K562 (cell line): Measurements from ENCODE around the gene ACOT7. TPM values are rescaled to one million over a fixed set of nuclear protein-coding genes. Genes with fewer than 3 reads are reported as not detected.
A peak's percentile ranks its signal among the peaks of the same experiment; 100 is the strongest.

ENCODE experiments used
- ATF3 ChIP-seq, 2 experiments: fragments of 450-650 bp in 1 of 2; sonication (generic) in 1 of 2; formaldehyde crosslinking in 1 of 2; IDR thresholded peaks in 1 of 2; conservative IDR thresholded peaks in 1 of 2; 2 replicates each; pipeline versions ENCODE4 v1.6.1 to v1.8.1; 2016 to 2023; ENCODE audit warnings: mild to moderate bottlenecking in 2 of 2, moderate library complexity in 2 of 2, inconsistent platforms in 1 of 2, missing genetic modification reagents in 1 of 2
- BMI1 ChIP-seq: fragments of 150-350 bp; IDR thresholded peaks from 2 replicates; pipeline ENCODE4 v1.6.1; 2014; ENCODE audit warnings: low read length
- CREB5 ChIP-seq: fragments of 250-450 bp; sonication (Bioruptor Pico); IDR thresholded peaks from 2 replicates; pipeline ENCODE4 v1.5.0; 2020; ENCODE audit warnings: mild to moderate bottlenecking
- KLF10 ChIP-seq: fragments of 250-450 bp; sonication (Bioruptor Pico); IDR thresholded peaks from 2 replicates; pipeline ENCODE4 v1.6.1; 2021; ENCODE audit warnings: matching md5 sums
- MAZ ChIP-seq, 2 experiments: fragments of 450-650 bp in 1 of 2; sonication (generic) in 1 of 2; formaldehyde crosslinking; IDR thresholded peaks in 1 of 2; conservative IDR thresholded peaks in 1 of 2; 2 replicates each; pipeline versions ENCODE4 v1.4.0 to v1.5.0; 2020; ENCODE audit warnings: mild to moderate bottlenecking in 1 of 2, missing genetic modification reagents in 1 of 2
- NFXL1 ChIP-seq: fragments of 450-650 bp; formaldehyde crosslinking; IDR thresholded peaks from 2 replicates; pipeline ENCODE4 v1.4.0; 2021; ENCODE audit warnings: mild to moderate bottlenecking
- NR2C2 ChIP-seq, 2 experiments: fragments of 200-800 bp in 1 of 2; sonication (Bioruptor generic) in 1 of 2; sonication (generic) in 1 of 2; formaldehyde crosslinking in 1 of 2; IDR thresholded peaks; 2 replicates each; pipeline versions ENCODE4 v1.6.1 to v1.8.0; 2016 to 2022; ENCODE audit warnings: mild to moderate bottlenecking in 1 of 2, missing compliant biosample characterization in 1 of 2, missing genetic modification characterization in 1 of 2, missing genetic modification reagents in 1 of 2
- RERE ChIP-seq: sonication (generic); formaldehyde crosslinking; IDR thresholded peaks from 2 replicates; pipeline ENCODE4 v1.8.0; 2023; ENCODE audit warnings: missing genetic modification reagents, mild to moderate bottlenecking, borderline replicate concordance
- SP1 ChIP-seq: sonication (generic); formaldehyde crosslinking; IDR thresholded peaks from 2 replicates; pipeline ENCODE4 v1.8.1; 2022; ENCODE audit warnings: mild to moderate bottlenecking, missing genetic modification reagents
- SRSF7 ChIP-seq: fragments of 200-400 bp; formaldehyde crosslinking; optimal IDR thresholded peaks from 2 replicates; pipeline ENCODE3; 2017; ENCODE audit warnings: mild to moderate bottlenecking, low read depth, low read length
- TCF3 ChIP-seq: sonication (generic); formaldehyde crosslinking; IDR thresholded peaks from 2 replicates; pipeline ENCODE4 v1.4.0; 2020; ENCODE audit warnings: mild to moderate bottlenecking, missing genetic modification reagents
- TEAD2 ChIP-seq: fragments of 450-650 bp; IDR thresholded peaks from 2 replicates; pipeline ENCODE4 v1.6.1; 2016; ENCODE audit warnings: missing genetic modification characterization, control low read depth, missing compliant biosample characterization
- TRIM24 ChIP-seq, 2 experiments: fragments of 450-650 bp; IDR thresholded peaks; 2 replicates each; pipeline ENCODE4 v1.6.1; 2016
- USF1 ChIP-seq: sonication (generic); formaldehyde crosslinking; IDR thresholded peaks from 2 replicates; pipeline ENCODE4 v1.9.0; 2022; ENCODE audit warnings: mild to moderate bottlenecking, missing genetic modification reagents
- ZBTB34 ChIP-seq: fragments of 250-450 bp; sonication (Bioruptor Pico); IDR thresholded peaks from 2 replicates; pipeline ENCODE4 v1.8.0; 2021; ENCODE audit warnings: mild to moderate bottlenecking, moderate library complexity
- ZNF133 ChIP-seq: fragments of 250-450 bp; sonication (Bioruptor Pico); IDR thresholded peaks from 2 replicates; pipeline ENCODE4 v1.4.0; 2020; ENCODE audit warnings: mild to moderate bottlenecking
- polyA plus RNA-seq, 8 experiments: library from polyadenylated mRNA; depleted of rRNA in 4 of 8; stranded (reverse) in 5 of 8; unstranded in 3 of 8; fragments of >200 nt; fragmentation: Nextera tagmentation in 2 of 8; fragmentation: Illumina TruSeq in 1 of 8; extraction: Ambion mirVana in 2 of 8; extraction: Trizol in 1 of 8; gene quantifications; 2 replicates each; pipeline versions ENCODE4 v1.2.1 to v1.2.3, GENCODE V29; 2011 to 2014; ENCODE audit warnings: inconsistent platforms in 1 of 8, missing spikeins in 1 of 8
- total RNA-seq, 7 experiments: library from RNA; depleted of rRNA in 6 of 7; stranded (reverse); fragments of >200 nt in 6 of 7; fragmentation: Illumina TruSeq in 2 of 7; extraction: Trizol in 2 of 7; gene quantifications; 2 replicates each; pipeline versions ENCODE4 v1.2.1 to v1.2.3, GENCODE V29; 2011 to 2021; ENCODE audit warnings: low replicate concordance in 1 of 7

Gene ACOT7
- total and polyA plus RNA-seq, 9 of the 15 experiments (the other 6 are each of a cell fraction or from before 2014, with no cell fraction given): 7.0 to 92.6 (median 37.2) TPM

- TF ChIP-seq ATF3 (IDR thresholded peaks at IDR 0.05) (no peak), ATF3 (CRISPR knock-in tag; conservative IDR thresholded peaks at IDR 0.05) (peak; percentile 61; the same call in 1 of the 2 replicates), KLF10 (no peak), TCF3 (no peak), TEAD2 (tag) (no peak), BMI1 (no peak), TRIM24 (IDR thresholded peaks at IDR 0.05) (no peak), SRSF7 (no peak), MAZ (CRISPR knock-in tag; conservative IDR thresholded peaks at IDR 0.05 in 1 of 2, IDR thresholded peaks at IDR 0.05 in 1 of 2) (0 out of 4 replicates have a peak, but pooled peaks of 1 of the 2 experiments have one; percentile 5), RERE (CRISPR knock-in tag) (no peak), CREB5 (CRISPR knock-in tag) (no peak), NR2C2 (CRISPR knock-in tag; IDR thresholded peaks at IDR 0.05) (no peak; the same call in 1 of the 2 replicates), NR2C2 (tag; IDR thresholded peaks at IDR 0.05) (peak; percentile 72), USF1 (CRISPR knock-in tag) (no peak), ZBTB34 (no peak), ZNF133 (CRISPR knock-in tag) (no peak), SP1 (CRISPR knock-in tag) (peak; percentile 37; the same call in 1 of the 2 replicates), NFXL1 (CRISPR knock-in tag) (no peak)
Observed at GRCh38 chr1:6235296-6235677, 158.3 kb downstream of the ACOT7 start (continued).
